ENCODE measurements around the gene PBX4. TPM values are rescaled to one million over a fixed set of nuclear protein-coding genes. Genes with fewer than 3 reads are reported as not detected.

PBX4 gene
- total RNA-seq, 1 donor from 2014 or later: 56.1 TPM

DNA sequence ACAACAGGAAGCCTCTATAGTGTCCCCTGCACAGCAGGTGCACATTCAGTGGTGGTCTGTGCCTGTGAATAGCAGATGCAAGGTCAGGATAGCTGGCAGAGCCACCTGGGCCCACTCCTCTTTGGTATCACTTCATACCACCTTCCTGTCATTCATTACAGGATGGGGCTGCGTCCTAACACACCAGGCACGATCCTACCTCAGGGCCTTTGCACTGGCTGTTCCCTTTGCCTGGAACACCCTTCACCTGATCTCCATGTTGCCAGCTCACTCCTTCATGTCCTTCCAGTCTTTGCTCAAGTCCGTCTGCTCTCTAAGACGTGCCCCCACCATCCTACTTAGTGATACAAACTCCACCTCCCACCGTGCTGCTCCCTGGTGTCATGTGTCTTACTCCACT, 14.2 kb upstream of the PBX4 start:
- TF ChIP-seq, protein P1, sequence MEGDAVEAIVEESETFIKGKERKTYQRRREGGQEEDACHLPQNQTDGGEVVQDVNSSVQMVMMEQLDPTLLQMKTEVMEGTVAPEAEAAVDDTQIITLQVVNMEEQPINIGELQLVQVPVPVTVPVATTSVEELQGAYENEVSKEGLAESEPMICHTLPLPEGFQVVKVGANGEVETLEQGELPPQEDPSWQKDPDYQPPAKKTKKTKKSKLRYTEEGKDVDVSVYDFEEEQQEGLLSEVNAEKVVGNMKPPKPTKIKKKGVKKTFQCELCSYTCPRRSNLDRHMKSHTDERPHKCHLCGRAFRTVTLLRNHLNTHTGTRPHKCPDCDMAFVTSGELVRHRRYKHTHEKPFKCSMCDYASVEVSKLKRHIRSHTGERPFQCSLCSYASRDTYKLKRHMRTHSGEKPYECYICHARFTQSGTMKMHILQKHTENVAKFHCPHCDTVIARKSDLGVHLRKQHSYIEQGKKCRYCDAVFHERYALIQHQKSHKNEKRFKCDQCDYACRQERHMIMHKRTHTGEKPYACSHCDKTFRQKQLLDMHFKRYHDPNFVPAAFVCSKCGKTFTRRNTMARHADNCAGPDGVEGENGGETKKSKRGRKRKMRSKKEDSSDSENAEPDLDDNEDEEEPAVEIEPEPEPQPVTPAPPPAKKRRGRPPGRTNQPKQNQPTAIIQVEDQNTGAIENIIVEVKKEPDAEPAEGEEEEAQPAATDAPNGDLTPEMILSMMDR (IDR thresholded peaks at IDR 0.05; ENCODE audit: partially characterized antibody, unreplicated experiment): no peak

DNA sequence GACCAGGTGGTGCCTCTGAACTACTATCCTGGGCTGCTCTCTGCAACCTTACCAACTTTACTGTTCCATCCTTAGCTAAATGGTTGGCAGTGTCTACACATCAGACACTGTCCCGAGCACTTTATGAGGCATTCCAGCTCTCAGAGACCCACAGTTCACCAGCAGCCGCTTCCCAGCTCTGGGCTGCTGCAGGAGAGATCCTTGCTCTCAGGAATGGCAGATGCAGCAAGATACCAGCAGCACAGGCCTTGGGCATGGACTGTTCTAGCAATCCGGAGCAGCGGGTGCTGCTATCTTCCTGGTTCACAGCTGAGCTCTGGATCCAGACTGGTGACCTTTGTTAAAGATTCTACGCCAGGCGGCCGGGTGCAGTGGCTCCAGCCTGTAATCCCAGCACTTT, 12.9 kb upstream of the PBX4 start:
- DNase-seq: no peak
- Mint-ChIP-seq H3K4me3 (ENCODE audit: unreplicated experiment) (no peak overlapping the region), H3K36me3 (ENCODE audit: unreplicated experiment) (peaks cover 18% of the 10 kb centered on the region), H3K27ac (ENCODE audit: unreplicated experiment) (no peak overlapping the region), H3K4me1 (ENCODE audit: low read depth, unreplicated experiment) (peaks cover 13% of the 10 kb centered on the region), H3K27me3 (ENCODE audit: unreplicated experiment) (peaks cover 22% of the 10 kb centered on the region), H3K9me3 (ENCODE audit: unreplicated experiment) (peaks cover 21% of the 10 kb centered on the region)
- TF ChIP-seq, protein P1 (IDR thresholded peaks at IDR 0.05; ENCODE audit: partially characterized antibody, unreplicated experiment): no peak

More for the DNA sequence above, 14.2 kb upstream of the PBX4 start:
- Mint-ChIP-seq H3K36me3 (ENCODE audit: unreplicated experiment) (peaks cover 21% of the 10 kb centered on the region), H3K9me3 (ENCODE audit: unreplicated experiment) (peaks cover 14% of the 10 kb centered on the region), H3K4me3 (ENCODE audit: unreplicated experiment) (peak overlapping the region; percentile 6), H3K27ac (ENCODE audit: unreplicated experiment) (peak overlapping the region; percentile 59), H3K4me1 (ENCODE audit: low read depth, unreplicated experiment) (peaks cover 5% of the 10 kb centered on the region), H3K27me3 (ENCODE audit: unreplicated experiment) (peaks cover 15% of the 10 kb centered on the region)
- no peak for DNase-seq

DNA sequence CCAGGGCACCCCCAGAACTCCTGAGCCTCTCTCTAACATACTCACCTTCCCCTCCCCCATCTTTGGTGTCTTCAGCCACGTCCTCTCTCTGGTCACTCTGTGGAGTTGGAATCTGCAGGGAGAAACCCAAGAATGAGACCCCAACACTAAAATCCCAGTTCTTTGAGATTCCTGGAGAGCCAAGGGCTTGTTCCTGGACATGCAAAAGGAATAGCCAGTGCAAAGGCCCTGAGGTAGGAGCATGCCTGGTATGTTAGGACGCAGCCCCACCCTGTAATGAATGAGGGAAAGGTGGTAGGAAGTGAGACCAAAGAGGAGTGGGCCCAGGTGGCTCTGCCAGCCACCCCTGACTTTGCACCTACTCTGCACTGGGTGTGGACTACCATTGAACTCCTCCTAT, 11.9 kb upstream of the PBX4 start:
- H3K4me1 Mint-ChIP-seq (ENCODE audit: low read depth, unreplicated experiment): peaks cover 17% of the 10 kb centered on the region
- H3K36me3 Mint-ChIP-seq (ENCODE audit: unreplicated experiment): peaks cover 17% of the 10 kb centered on the region
- H3K4me3 Mint-ChIP-seq (ENCODE audit: unreplicated experiment): no peak overlapping the region
- peaks cover 21% of the 10 kb centered on the region for H3K9me3 Mint-ChIP-seq (ENCODE audit: unreplicated experiment)
- peaks cover 22% of the 10 kb centered on the region for H3K27me3 Mint-ChIP-seq (ENCODE audit: unreplicated experiment)
- no peak for DNase-seq
- TF ChIP-seq, protein P1 (IDR thresholded peaks at IDR 0.05; ENCODE audit: partially characterized antibody, unreplicated experiment): no peak
- H3K27ac Mint-ChIP-seq (ENCODE audit: unreplicated experiment): peak overlapping the region; percentile 25

DNA sequence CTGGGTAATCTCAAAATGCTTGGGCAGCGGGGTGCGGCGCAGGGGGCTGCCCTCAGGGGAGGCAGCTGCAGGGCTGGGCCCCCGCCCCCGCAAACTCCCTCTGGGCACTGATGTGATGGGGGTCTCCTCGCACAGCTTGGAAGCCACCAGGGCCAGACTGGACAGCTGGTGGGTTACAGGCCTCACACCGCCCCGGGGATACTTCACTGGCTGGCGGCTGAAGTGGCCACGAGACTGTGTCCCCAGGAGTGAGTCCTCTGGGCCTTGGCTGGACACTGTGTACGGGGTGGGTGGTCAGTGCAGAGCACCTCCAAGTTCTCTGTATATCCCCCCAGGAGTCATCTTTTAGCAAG, 11.6 kb upstream of the PBX4 start:
- Mint-ChIP-seq H3K4me3 (ENCODE audit: unreplicated experiment) (no peak overlapping the region), H3K36me3 (ENCODE audit: unreplicated experiment) (peaks cover 17% of the 10 kb centered on the region), H3K4me1 (ENCODE audit: low read depth, unreplicated experiment) (peaks cover 17% of the 10 kb centered on the region), H3K9me3 (ENCODE audit: unreplicated experiment) (peaks cover 20% of the 10 kb centered on the region), H3K27ac (ENCODE audit: unreplicated experiment) (no peak overlapping the region), H3K27me3 (ENCODE audit: unreplicated experiment) (peaks cover 22% of the 10 kb centered on the region)
- TF ChIP-seq, protein P1 (IDR thresholded peaks at IDR 0.05; ENCODE audit: partially characterized antibody, unreplicated experiment): no peak
- no peak for DNase-seq

DNA sequence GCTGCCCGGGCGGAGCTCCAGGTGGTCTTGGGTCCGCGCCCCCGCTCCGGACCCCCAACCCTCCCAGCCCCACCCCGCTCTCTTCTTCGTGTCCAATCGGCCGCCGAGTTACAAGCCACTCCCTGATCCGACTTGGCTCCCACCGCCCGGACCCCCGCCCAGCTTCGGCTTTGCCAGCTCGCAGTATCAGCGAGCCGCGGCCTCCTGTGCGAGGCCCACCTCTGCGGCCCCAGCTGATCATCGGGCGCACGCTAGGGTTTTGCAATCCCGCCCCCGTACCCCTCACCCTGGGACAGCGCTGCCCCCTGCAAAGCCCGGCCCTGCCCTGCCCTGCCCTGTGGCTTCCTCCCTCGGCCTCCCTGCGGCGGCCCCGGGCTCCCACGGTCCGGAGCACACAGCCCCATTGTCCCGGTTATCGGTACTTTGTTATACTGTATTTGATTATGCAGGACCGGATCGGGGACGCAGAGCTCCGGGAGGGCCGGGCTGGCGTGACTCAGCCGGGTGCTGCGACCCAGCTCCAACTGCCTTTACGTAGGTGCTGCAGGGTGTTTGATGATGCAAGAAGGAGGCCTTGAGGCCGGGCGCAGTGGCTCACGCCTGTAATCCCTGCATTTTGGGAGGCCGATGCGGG, 10.1 kb upstream of the PBX4 start:
- Mint-ChIP-seq H3K27me3 (ENCODE audit: unreplicated experiment) (peaks cover 20% of the 10 kb centered on the region), H3K9me3 (ENCODE audit: unreplicated experiment) (peaks cover 24% of the 10 kb centered on the region), H3K27ac (ENCODE audit: unreplicated experiment) (peak overlapping the region; percentile 97), H3K4me1 (ENCODE audit: low read depth, unreplicated experiment) (peaks cover 20% of the 10 kb centered on the region), H3K4me3 (ENCODE audit: unreplicated experiment) (peak overlapping the region; percentile 80), H3K36me3 (ENCODE audit: unreplicated experiment) (peaks cover 11% of the 10 kb centered on the region)
- TF ChIP-seq, protein P1 (IDR thresholded peaks at IDR 0.05; ENCODE audit: partially characterized antibody, unreplicated experiment): no peak
- DNase-seq: peak; percentile 94
